CD4-positive, alpha-beta T cell (primary cell): ENCODE data around the gene PGS1. TPM values are rescaled to one million over a fixed set of nuclear protein-coding genes. Genes with fewer than 3 reads are reported as not detected.

Experiments
- ATAC-seq: fragments of 200-7000 bp; cut with Tn5 transposase; one replicate; pipeline ENCODE4 v1.10.0; 2022; ENCODE audit warnings: mild to moderate bottlenecking; ENCODE audit not compliant: poor library complexity
- CTCF ChIA-PET: fragments of 350-600 bp; sonication (Branson Sonifier 250); formaldehyde crosslinking; loops from one replicate; lab custom pipeline; 2021; ENCODE audit warnings: antibody characterized with exemption, inconsistent platforms; lab: Charles Lee
- POLR2A ChIA-PET: fragments of 350-600 bp; sonication (Branson Sonifier 250); formaldehyde crosslinking; loops from one replicate; lab custom pipeline; 2021; ENCODE audit warnings: antibody characterized with exemption, inconsistent platforms; lab: Charles Lee
- DNase-seq, 14 experiments: peaks; one replicate each; pipeline ENCODE4 v3.0.0-alpha.2; 2013 to 2020; ENCODE audit warnings: mixed read lengths in 2 of 14
- H3K27ac ChIP-seq, 2 donors: one replicate each; pipeline versions ENCODE4 v1.5.1 to v1.7.0; 2013; ENCODE audit warnings: low read length in 2 of 2, low read depth in 1 of 2, mild to moderate bottlenecking in 1 of 2
- H3K27me3 ChIP-seq, 2 experiments: 1 replicate in 1 of 2; 2 replicates in 1 of 2; pipeline versions ENCODE4 v1.6.1 to v1.7.0; 2013; ENCODE audit warnings: low read length in 2 of 2, control low read depth in 1 of 2, mild to moderate bottlenecking in 1 of 2, moderate library complexity in 1 of 2; ENCODE audit not compliant: insufficient read depth in 2 of 2, control insufficient read depth in 1 of 2
- H3K36me3 ChIP-seq: one replicate; pipeline ENCODE4 v1.6.1; 2013; ENCODE audit warnings: low read length, control low read depth; ENCODE audit not compliant: insufficient read depth
- H3K4me1 ChIP-seq: one replicate; pipeline ENCODE4 v1.6.1; 2013; ENCODE audit warnings: low read length, control low read depth; ENCODE audit not compliant: insufficient read depth
- H3K4me3 ChIP-seq: one replicate; pipeline ENCODE4 v1.5.1; 2013; ENCODE audit warnings: mild to moderate bottlenecking, low read length, moderate library complexity
- H3K9me3 ChIP-seq, 2 experiments: 1 replicate in 1 of 2; 2 replicates in 1 of 2; pipeline versions ENCODE4 v1.6.1 to v1.7.0; 2013; ENCODE audit warnings: low read length in 2 of 2, mild to moderate bottlenecking in 2 of 2, control low read depth in 1 of 2, moderate library complexity in 1 of 2; ENCODE audit not compliant: control insufficient read depth in 1 of 2, insufficient read depth in 1 of 2
- H3K27ac Mint-ChIP-seq: one replicate; pipeline ENCODE4 v1.8.0; 2020; ENCODE audit warnings: mixed read lengths
- H3K27me3 Mint-ChIP-seq: one replicate; pipeline ENCODE4 v1.8.0; 2021; ENCODE audit warnings: mixed read lengths
- H3K36me3 Mint-ChIP-seq: one replicate; pipeline ENCODE4 v1.8.0; 2021; ENCODE audit warnings: low read depth, mixed read lengths
- H3K4me1 Mint-ChIP-seq: one replicate; pipeline ENCODE4 v1.8.0; 2021; ENCODE audit warnings: low read depth, mixed read lengths
- H3K4me3 Mint-ChIP-seq: one replicate; pipeline ENCODE4 v1.8.0; 2020; ENCODE audit warnings: mild to moderate bottlenecking, mixed read lengths
- H3K9me3 Mint-ChIP-seq: one replicate; pipeline ENCODE4 v1.8.0; 2020; ENCODE audit warnings: mixed read lengths
- CTCF ChIP-seq: fragments of 200-600 bp; IDR thresholded peaks from one replicate; pipeline ENCODE4 v1.8.0; 2022; ENCODE audit warnings: antibody characterized with exemption, mild to moderate bottlenecking
- intact Hi-C, 2 experiments: fragments of 100-400 bp; cut with DNase I in 1 of 2; cut with micrococcal nuclease in 1 of 2; formaldehyde crosslinking; loops; one replicate each; pipeline versions ENCODE4 v1.15.1 to v1.9.0; 2023 to 2025; cut with DNase I, micrococcal nuclease
- total RNA-seq, 174 experiments: library from RNA in 2 of 174; stranded (reverse) in 2 of 174; gene quantifications; one replicate each; pipeline ENCODE4 v1.2.3 and lab custom pipeline; 2021 to 2026

The PGS1 gene
- total RNA-seq, 2 experiments from 2014 or later: 40.9 to 45.3 TPM

GRCh38 chr17:78362671-78363070, 15.8 kb upstream of the PGS1 start:
- intact Hi-C loops: loop anchor here in 1 of 2 experiments (10.0 kb wide), 1 partner anchor 238 kb away; the partner anchor contains the start of gene TMC6
- H3K36me3 ChIP-seq: peaks cover 12% of the 10 kb centered on the region
- peaks cover 21% of the 10 kb centered on the region for H3K4me1 Mint-ChIP-seq
- H3K9me3 Mint-ChIP-seq: no peaks in the 10 kb centered on the region
- H3K27ac Mint-ChIP-seq: peak overlapping the region; percentile 24
- no peak for TF ChIP-seq CTCF
- H3K4me3 Mint-ChIP-seq: peak overlapping the region; percentile 56
- no peaks in the 10 kb centered on the region for H3K9me3 ChIP-seq
- H3K27me3 ChIP-seq: peaks cover 2 to 3% of the 10 kb centered on the region in 2 experiments
- peaks cover 13% of the 10 kb centered on the region for H3K36me3 Mint-ChIP-seq
- no peak overlapping the region for H3K4me3 ChIP-seq
- H3K4me1 ChIP-seq: peaks cover 28% of the 10 kb centered on the region
- CTCF ChIA-PET: interaction anchor here (0.7 to 5.6 kb wide), 5 partner anchors 14 to 74 kb away, joined by 3 to 40 read pairs (median 19); partner anchors contain the start of gene PGS1
- no peaks in the 10 kb centered on the region for H3K27me3 Mint-ChIP-seq
- POLR2A ChIA-PET: interaction anchor here (0.6 to 1.6 kb wide), 2 partner anchors 19 to 404 kb away, joined by 3 to 4 read pairs; partner anchors contain the start of gene TNRC6C
- no peak overlapping the region for H3K27ac ChIP-seq
- DNase-seq (no peak), ATAC-seq (no peak)

- Mint-ChIP-seq H3K4me1 (peaks cover 13% of the 10 kb centered on the region), H3K27me3 (no peaks in the 10 kb centered on the region), H3K9me3 (no peaks in the 10 kb centered on the region), H3K4me3 (no peak overlapping the region), H3K36me3 (no peaks in the 10 kb centered on the region), H3K27ac (no peak overlapping the region)
- ChIA-PET CTCF (interaction anchor here (5.6 kb wide), 1 partner anchor 57 kb away, joined by 40 read pairs; no protein-coding TSS in a partner anchor), POLR2A (interaction anchor here (0.9 kb wide), 1 partner anchor 90 kb away, joined by 4 read pairs; no protein-coding TSS in a partner anchor)
- peaks cover 15% of the 10 kb centered on the region for H3K4me1 ChIP-seq
- no peak overlapping the region for H3K27ac ChIP-seq
- H3K27me3 ChIP-seq: peaks cover 2 to 3% of the 10 kb centered on the region in 2 experiments
- H3K36me3 ChIP-seq: no peaks in the 10 kb centered on the region
- DNase-seq (peak in 1 of 14 experiments; percentile 45), ATAC-seq (no peak)
- intact Hi-C loops: loop anchor here in 1 of 2 experiments (10.0 kb wide), 1 partner anchor 240 kb away; the partner anchor contains the start of gene TMC6
- H3K4me3 ChIP-seq: no peak overlapping the region
- no peaks in the 10 kb centered on the region for H3K9me3 ChIP-seq
- TF ChIP-seq CTCF: no peak
Observed at GRCh38 chr17:78364436-78365281, 13.8 kb upstream of the PGS1 start.

GRCh38 chr17:78365561-78366108, 12.8 kb upstream of the PGS1 start:
- H3K36me3 Mint-ChIP-seq: no peaks in the 10 kb centered on the region
- H3K4me3 ChIP-seq: no peak overlapping the region
- H3K9me3 ChIP-seq: no peaks in the 10 kb centered on the region
- H3K27ac ChIP-seq: no peak overlapping the region
- H3K27me3 Mint-ChIP-seq: no peaks in the 10 kb centered on the region
- peaks cover 11% of the 10 kb centered on the region for H3K4me1 ChIP-seq
- H3K4me1 Mint-ChIP-seq: peaks cover 12% of the 10 kb centered on the region
- H3K27me3 ChIP-seq: peaks cover 2 to 3% of the 10 kb centered on the region in 2 experiments
- no peaks in the 10 kb centered on the region for H3K36me3 ChIP-seq
- ChIA-PET POLR2A (no interaction called here), CTCF (no interaction called here)
- no peak overlapping the region for H3K27ac Mint-ChIP-seq
- H3K4me3 Mint-ChIP-seq: no peak overlapping the region
- no peak for ATAC-seq
- no peak for TF ChIP-seq CTCF
- DNase-seq: no peak
- H3K9me3 Mint-ChIP-seq: no peaks in the 10 kb centered on the region
- intact Hi-C loops: loop anchor here in 1 of 2 experiments (10.0 kb wide), 1 partner anchor 241 kb away; the partner anchor contains the start of gene TMC6
